AG09319 (cell line): Measurements from ENCODE around the gene LGI2.
A peak's percentile ranks its signal among the peaks of the same experiment; 100 is the strongest.

Experiments
- DNase-seq: peaks from one replicate; pipeline ENCODE4 v3.0.0-alpha.2; 2010; ENCODE audit warnings: low read depth; ENCODE audit errors: extremely low read depth
- TF ChIP-seq, protein P1 (sequence below): IDR thresholded peaks from 2 replicates; pipeline ENCODE4 v1.5.1; 2011; ENCODE audit warnings: low read depth, mild to moderate bottlenecking, inconsistent platforms, low read length, moderate library complexity

Gene LGI2

DNA sequence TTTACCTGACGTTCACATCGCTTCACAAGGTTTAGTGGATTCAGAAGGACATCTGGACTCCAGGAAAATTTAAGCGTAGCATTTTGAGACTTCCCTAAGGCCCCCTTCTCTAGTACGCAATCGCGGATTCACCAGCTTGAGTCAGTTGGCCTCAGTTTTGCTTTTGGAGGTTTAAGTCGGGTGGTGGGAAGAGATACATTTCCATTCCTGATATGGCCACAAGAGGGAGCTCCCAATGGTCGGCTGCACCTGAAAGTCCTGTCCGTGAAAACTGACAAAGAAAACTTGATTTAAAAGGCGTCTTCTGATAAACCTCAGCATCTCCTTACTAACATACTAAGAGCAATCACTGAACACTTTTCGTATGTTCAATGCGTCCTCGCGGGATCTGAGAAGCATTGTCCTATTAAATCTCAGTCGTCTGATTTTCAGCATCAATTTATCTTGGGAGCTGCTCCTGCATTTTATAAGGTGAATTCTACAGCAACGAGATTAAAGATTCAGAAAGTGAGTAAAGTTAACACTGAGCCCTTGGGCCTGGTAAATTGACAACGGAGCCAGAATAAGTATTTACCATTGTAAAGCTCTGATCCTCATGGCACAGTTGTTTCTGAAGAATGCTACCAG lies 50.6 kb downstream of the LGI2 start:
- DNase-seq: peak; percentile 16
- TF ChIP-seq, protein P1, sequence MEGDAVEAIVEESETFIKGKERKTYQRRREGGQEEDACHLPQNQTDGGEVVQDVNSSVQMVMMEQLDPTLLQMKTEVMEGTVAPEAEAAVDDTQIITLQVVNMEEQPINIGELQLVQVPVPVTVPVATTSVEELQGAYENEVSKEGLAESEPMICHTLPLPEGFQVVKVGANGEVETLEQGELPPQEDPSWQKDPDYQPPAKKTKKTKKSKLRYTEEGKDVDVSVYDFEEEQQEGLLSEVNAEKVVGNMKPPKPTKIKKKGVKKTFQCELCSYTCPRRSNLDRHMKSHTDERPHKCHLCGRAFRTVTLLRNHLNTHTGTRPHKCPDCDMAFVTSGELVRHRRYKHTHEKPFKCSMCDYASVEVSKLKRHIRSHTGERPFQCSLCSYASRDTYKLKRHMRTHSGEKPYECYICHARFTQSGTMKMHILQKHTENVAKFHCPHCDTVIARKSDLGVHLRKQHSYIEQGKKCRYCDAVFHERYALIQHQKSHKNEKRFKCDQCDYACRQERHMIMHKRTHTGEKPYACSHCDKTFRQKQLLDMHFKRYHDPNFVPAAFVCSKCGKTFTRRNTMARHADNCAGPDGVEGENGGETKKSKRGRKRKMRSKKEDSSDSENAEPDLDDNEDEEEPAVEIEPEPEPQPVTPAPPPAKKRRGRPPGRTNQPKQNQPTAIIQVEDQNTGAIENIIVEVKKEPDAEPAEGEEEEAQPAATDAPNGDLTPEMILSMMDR: peak; percentile 92

- no peak for DNase-seq
- TF ChIP-seq, protein P1: no peak
Observed at GRCh38 chr4:24979554-24979953, 51.2 kb downstream of the LGI2 start.

- DNase-seq: no peak
Observed at GRCh38 chr4:24978291-24979075, 52.3 kb downstream of the LGI2 start.

DNA sequence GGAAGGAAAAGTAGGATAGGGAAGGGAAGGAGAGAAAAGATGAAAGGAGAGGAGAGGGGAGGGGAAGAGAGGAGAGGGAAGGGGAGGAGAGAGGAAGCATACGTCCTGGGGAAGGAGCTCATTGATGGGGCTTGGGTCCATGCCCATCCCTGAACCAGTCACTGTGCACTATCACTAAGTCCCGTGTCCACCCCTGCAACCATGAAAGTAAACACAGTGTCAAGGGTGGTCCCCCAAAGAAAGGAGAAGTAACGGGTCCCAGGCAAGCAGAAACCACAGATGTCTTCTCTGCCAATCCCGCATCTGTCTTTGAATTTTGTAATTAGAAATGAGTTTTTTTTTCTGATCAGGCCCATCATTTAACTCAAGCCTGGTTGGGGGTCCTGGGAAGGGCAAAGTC lies 55.2 kb downstream of the LGI2 start:
- TF ChIP-seq, protein P1: no peak

More at GRCh38 chr4:24978291-24979075, 52.3 kb downstream of the LGI2 start:
- TF ChIP-seq, protein P1: no peak

DNA sequence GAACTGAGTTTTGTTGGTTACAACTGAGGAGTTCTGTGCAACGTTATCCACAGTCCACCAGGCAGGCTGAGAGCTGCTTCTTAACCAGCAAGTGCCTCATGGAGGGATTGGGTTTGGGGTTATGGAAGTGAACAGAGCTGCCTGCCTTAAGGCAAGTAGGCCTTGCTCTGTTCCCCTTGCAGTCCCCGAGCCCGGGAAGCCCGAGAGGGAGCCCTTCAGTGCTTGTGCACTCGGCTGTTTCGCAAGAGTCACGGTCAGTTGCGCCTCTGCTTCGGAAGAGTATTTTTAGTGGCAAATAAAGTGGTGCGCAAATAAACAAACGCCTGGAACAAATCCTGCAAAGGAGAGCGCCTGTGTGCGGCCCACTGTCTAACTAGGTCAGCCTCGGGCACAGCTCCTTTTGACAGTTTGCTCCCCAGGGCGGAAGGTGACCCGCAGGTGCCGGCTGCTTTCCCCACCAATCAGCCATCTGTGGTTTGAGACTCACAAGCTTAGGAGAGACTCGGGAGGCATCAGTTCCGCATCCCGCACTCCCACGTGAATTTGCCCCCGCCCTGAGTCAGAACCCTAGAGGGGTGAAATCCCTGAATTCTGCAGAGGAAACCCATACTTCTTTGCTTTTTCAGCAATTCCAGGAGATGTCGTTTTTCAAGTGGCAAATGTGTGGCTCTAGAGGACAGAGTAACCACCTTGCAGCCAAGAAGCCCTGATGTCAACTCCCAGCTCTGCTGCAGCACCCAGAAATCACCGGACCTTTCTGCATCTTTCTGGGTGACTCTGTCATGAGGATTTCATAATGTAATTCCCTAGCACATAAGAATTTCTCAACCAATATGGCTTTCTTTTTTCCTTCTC lies 56.8 kb downstream of the LGI2 start:
- TF ChIP-seq, protein P1: no peak
- DNase-seq: no peak

More for the DNA sequence above, 55.2 kb downstream of the LGI2 start:
- no peak for DNase-seq

DNA sequence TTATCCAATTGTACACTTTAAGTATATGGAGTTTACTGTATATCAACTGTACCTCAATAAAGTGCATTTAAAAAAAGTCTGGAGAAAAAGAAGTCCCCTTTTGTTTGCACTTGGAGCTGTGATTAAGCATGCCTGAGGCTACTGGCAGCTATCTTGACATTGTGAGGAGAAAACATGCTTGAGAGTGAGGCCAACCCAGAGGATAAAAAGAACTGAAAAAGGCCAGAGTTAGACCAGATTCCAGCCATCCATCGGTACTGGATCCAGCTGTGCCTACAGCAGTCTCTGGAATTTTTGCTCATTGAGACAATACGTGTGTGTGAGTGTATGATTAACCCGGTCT lies 57.4 kb downstream of the LGI2 start:
- TF ChIP-seq, protein P1: no peak
- DNase-seq: no peak
